HEK293 (cell line): ENCODE data around the gene MBNL3.

Experiments used
- CTCF ChIA-PET: fragments of 350-600 bp; formaldehyde crosslinking; extraction: SDS; loops from one replicate; lab custom pipeline; 2021; ENCODE audit warnings: antibody characterized with exemption; lab: Yijun Ruan, JAX
- POLR2A ChIA-PET: fragments of 300-600 bp; formaldehyde crosslinking; extraction: SDS; loops from one replicate; lab custom pipeline; 2020; ENCODE audit warnings: antibody characterized with exemption, inconsistent platforms; lab: Yijun Ruan, JAX
- H3K27ac ChIP-seq: fragments of 200-500 bp; sonication (Bioruptor generic); 2 replicates; pipeline ENCODE4 v1.5.1; 2014; ENCODE audit warnings: low read depth, low read length, control low read depth, inconsistent platforms; ENCODE audit errors: extremely low read depth
- H3K36me3 ChIP-seq, 2 experiments: fragments of 200-500 bp in 1 of 2; sonication (Bioruptor generic) in 1 of 2; 1 replicate in 1 of 2; 2 replicates in 1 of 2; pipeline ENCODE4 v1.5.1; 2014 to 2017; ENCODE audit warnings: inconsistent platforms in 2 of 2, low read length in 2 of 2; ENCODE audit not compliant: control insufficient read depth in 2 of 2, insufficient read depth in 1 of 2
- H3K4me1 ChIP-seq: fragments of 200-500 bp; sonication (Bioruptor generic); 2 replicates; pipeline ENCODE4 v1.5.1; 2014; ENCODE audit warnings: mild to moderate bottlenecking, low read length, inconsistent platforms; ENCODE audit not compliant: control insufficient read depth, insufficient read depth
- H3K4me3 ChIP-seq: 2 replicates; pipeline ENCODE4 v1.5.1; 2011; ENCODE audit warnings: low read depth, mild to moderate bottlenecking, control low read depth, low read length, moderate library complexity
- H3K9me3 ChIP-seq: fragments of 200-500 bp; sonication (Bioruptor generic); 2 replicates; pipeline ENCODE4 v1.5.1; 2014; ENCODE audit warnings: low read depth, low read length, inconsistent platforms; ENCODE audit not compliant: control insufficient read depth, insufficient read depth
- CTCF ChIP-seq: fragments of 450-650 bp; formaldehyde crosslinking; IDR thresholded peaks from 2 replicates; pipeline ENCODE4 v1.5.1; 2016; ENCODE audit warnings: missing biosample characterization, missing genetic modification characterization
- KLF1 ChIP-seq: fragments of 450-650 bp; formaldehyde crosslinking; IDR thresholded peaks from 2 replicates; pipeline ENCODE4 v1.5.1; 2016; ENCODE audit warnings: missing biosample characterization, missing genetic modification characterization
- KLF10 ChIP-seq: fragments of 450-650 bp; IDR thresholded peaks from 2 replicates; pipeline ENCODE4 v1.5.1; 2018; ENCODE audit warnings: missing biosample characterization, mild to moderate bottlenecking, missing genetic modification characterization
- KLF17 ChIP-seq: fragments of 450-650 bp; formaldehyde crosslinking; IDR thresholded peaks from 2 replicates; pipeline ENCODE4 v1.5.1; 2016; ENCODE audit warnings: missing biosample characterization, missing genetic modification characterization
- REPIN1 ChIP-seq: fragments of 450-650 bp; formaldehyde crosslinking; IDR thresholded peaks from 2 replicates; pipeline ENCODE4 v1.5.1; 2017; ENCODE audit warnings: missing biosample characterization, missing genetic modification characterization, low read depth
- ZNF174 ChIP-seq: fragments of 450-650 bp; formaldehyde crosslinking; IDR thresholded peaks from 2 replicates; pipeline ENCODE4 v1.5.0; 2017; ENCODE audit warnings: missing biosample characterization, mild to moderate bottlenecking, missing genetic modification characterization
- ZNF26 ChIP-seq: fragments of 450-650 bp; formaldehyde crosslinking; IDR thresholded peaks from 2 replicates; pipeline ENCODE4 v1.5.1; 2016; ENCODE audit warnings: missing biosample characterization, missing genetic modification characterization
- ZNF302 ChIP-seq: fragments of 450-650 bp; formaldehyde crosslinking; IDR thresholded peaks from 2 replicates; pipeline ENCODE4 v1.5.1; 2016; ENCODE audit warnings: missing biosample characterization, missing genetic modification characterization, low read depth
- ZNF473 ChIP-seq: fragments of 450-650 bp; formaldehyde crosslinking; IDR thresholded peaks from 2 replicates; pipeline ENCODE4 v1.5.1; 2017; ENCODE audit warnings: missing biosample characterization, missing genetic modification characterization
- ZNF544 ChIP-seq: fragments of 450-650 bp; formaldehyde crosslinking; IDR thresholded peaks from 2 replicates; pipeline ENCODE4 v1.5.0; 2017; ENCODE audit warnings: missing biosample characterization, missing genetic modification characterization
- ZNF658 ChIP-seq: fragments of 450-650 bp; formaldehyde crosslinking; IDR thresholded peaks from 2 replicates; pipeline ENCODE4; 2016; ENCODE audit warnings: missing biosample characterization, missing genetic modification characterization
- ZNF747 ChIP-seq: fragments of 450-650 bp; formaldehyde crosslinking; IDR thresholded peaks from 2 replicates; pipeline ENCODE4 v1.5.1; 2016; ENCODE audit warnings: missing biosample characterization, missing genetic modification characterization
- ZNF76 ChIP-seq: fragments of 450-650 bp; formaldehyde crosslinking; IDR thresholded peaks from 2 replicates; pipeline ENCODE4; 2016; ENCODE audit warnings: low read depth, missing biosample characterization, missing genetic modification characterization, borderline replicate concordance
- ZNF777 ChIP-seq: fragments of 450-650 bp; formaldehyde crosslinking; IDR thresholded peaks from 2 replicates; pipeline ENCODE4 v1.5.1; 2017; ENCODE audit warnings: missing biosample characterization, missing genetic modification characterization, borderline replicate concordance
- ZNF830 ChIP-seq: fragments of 450-650 bp; IDR thresholded peaks from 2 replicates; pipeline ENCODE4 v1.5.0; 2018; ENCODE audit warnings: missing biosample characterization, missing genetic modification characterization, low read depth, mild to moderate bottlenecking, moderate library complexity
- TF ChIP-seq, protein P1 (sequence below): fragments of 450-650 bp; formaldehyde crosslinking; IDR thresholded peaks from 2 replicates; pipeline ENCODE4 v1.5.1; 2016; ENCODE audit warnings: missing biosample characterization, missing genetic modification characterization, low read depth
- TF ChIP-seq, protein P2 (sequence below): fragments of 450-650 bp; formaldehyde crosslinking; IDR thresholded peaks from 2 replicates; pipeline ENCODE4 v1.5.1; 2017; ENCODE audit warnings: missing biosample characterization, missing genetic modification characterization
- TF ChIP-seq, protein P3 (sequence below): fragments of 450-650 bp; formaldehyde crosslinking; IDR thresholded peaks from 2 replicates; pipeline ENCODE4 v1.5.1; 2016; ENCODE audit warnings: missing biosample characterization, missing genetic modification characterization, borderline replicate concordance

The MBNL3 gene

DNA sequence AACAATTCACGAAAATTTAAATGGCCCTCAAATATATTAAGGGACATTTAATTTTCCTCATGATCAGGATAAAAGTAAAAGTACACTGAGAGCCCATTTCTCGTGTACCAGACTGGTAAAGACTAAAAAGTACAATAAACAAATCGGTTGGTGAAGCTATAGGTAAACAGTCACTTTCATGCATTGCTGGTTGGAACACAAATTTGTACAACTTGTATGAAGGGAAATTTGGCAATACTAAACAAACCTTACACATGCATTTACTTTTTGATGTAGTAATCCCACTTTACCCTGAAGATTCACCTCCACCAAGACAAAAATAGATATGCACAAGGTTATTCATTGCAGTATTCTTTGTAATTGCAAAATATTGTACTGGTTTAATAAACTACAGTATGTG, 31.4 kb upstream of the MBNL3 start:
- H3K4me3 ChIP-seq: no peak overlapping the region
- TF ChIP-seq ZNF747 (tag by site-specific recombination) (no peak), ZNF473 (no peak), REPIN1 (no peak), KLF1 (no peak), ZNF777 (tag by site-specific recombination) (no peak), ZNF26 (tag by site-specific recombination) (no peak), ZNF658 (tag by site-specific recombination) (no peak), CTCF (no peak), ZNF544 (tag by site-specific recombination) (no peak), KLF17 (tag by site-specific recombination) (no peak), ZNF302 (tag by site-specific recombination) (no peak), ZNF76 (tag by site-specific recombination) (no peak), KLF10 (tag by site-specific recombination) (no peak), ZNF174 (tag by site-specific recombination) (no peak), ZNF830 (tag by site-specific recombination) (no peak)
- TF ChIP-seq, protein P1, sequence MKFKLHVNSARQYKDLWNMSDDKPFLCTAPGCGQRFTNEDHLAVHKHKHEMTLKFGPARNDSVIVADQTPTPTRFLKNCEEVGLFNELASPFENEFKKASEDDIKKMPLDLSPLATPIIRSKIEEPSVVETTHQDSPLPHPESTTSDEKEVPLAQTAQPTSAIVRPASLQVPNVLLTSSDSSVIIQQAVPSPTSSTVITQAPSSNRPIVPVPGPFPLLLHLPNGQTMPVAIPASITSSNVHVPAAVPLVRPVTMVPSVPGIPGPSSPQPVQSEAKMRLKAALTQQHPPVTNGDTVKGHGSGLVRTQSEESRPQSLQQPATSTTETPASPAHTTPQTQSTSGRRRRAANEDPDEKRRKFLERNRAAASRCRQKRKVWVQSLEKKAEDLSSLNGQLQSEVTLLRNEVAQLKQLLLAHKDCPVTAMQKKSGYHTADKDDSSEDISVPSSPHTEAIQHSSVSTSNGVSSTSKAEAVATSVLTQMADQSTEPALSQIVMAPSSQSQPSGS (tag by site-specific recombination): no peak
- TF ChIP-seq, protein P2, sequence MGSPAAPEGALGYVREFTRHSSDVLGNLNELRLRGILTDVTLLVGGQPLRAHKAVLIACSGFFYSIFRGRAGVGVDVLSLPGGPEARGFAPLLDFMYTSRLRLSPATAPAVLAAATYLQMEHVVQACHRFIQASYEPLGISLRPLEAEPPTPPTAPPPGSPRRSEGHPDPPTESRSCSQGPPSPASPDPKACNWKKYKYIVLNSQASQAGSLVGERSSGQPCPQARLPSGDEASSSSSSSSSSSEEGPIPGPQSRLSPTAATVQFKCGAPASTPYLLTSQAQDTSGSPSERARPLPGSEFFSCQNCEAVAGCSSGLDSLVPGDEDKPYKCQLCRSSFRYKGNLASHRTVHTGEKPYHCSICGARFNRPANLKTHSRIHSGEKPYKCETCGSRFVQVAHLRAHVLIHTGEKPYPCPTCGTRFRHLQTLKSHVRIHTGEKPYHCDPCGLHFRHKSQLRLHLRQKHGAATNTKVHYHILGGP (tag by site-specific recombination): no peak
- TF ChIP-seq, protein P3, sequence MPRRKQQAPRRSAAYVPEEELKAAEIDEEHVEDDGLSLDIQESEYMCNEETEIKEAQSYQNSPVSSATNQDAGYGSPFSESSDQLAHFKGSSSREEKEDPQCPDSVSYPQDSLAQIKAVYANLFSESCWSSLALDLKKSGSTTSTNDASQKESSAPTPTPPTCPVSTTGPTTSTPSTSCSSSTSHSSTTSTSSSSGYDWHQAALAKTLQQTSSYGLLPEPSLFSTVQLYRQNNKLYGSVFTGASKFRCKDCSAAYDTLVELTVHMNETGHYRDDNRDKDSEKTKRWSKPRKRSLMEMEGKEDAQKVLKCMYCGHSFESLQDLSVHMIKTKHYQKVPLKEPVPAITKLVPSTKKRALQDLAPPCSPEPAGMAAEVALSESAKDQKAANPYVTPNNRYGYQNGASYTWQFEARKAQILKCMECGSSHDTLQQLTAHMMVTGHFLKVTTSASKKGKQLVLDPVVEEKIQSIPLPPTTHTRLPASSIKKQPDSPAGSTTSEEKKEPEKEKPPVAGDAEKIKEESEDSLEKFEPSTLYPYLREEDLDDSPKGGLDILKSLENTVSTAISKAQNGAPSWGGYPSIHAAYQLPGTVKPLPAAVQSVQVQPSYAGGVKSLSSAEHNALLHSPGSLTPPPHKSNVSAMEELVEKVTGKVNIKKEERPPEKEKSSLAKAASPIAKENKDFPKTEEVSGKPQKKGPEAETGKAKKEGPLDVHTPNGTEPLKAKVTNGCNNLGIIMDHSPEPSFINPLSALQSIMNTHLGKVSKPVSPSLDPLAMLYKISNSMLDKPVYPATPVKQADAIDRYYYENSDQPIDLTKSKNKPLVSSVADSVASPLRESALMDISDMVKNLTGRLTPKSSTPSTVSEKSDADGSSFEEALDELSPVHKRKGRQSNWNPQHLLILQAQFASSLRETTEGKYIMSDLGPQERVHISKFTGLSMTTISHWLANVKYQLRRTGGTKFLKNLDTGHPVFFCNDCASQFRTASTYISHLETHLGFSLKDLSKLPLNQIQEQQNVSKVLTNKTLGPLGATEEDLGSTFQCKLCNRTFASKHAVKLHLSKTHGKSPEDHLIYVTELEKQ (tag by site-specific recombination): no peak
- H3K36me3 ChIP-seq: no peaks in the 10 kb centered on the region
- ChIA-PET POLR2A (no interaction called here), CTCF (no interaction called here)
- no peaks in the 10 kb centered on the region for H3K4me1 ChIP-seq
- H3K27ac ChIP-seq: no peak overlapping the region
- no peaks in the 10 kb centered on the region for H3K9me3 ChIP-seq
